ENCODE results near the gene TRAPPC2L. TPM values are rescaled to one million over a fixed set of nuclear protein-coding genes. Genes with fewer than 3 reads are reported as not detected.
"Not testable (repeated sequence)": the region's sequence is repeated elsewhere in the genome, so short reads cannot be mapped to it uniquely, and the experiment has no call there.

TRAPPC2L gene
- total RNA-seq, 1 donor from 2014 or later, result 53.8 TPM

DNA sequence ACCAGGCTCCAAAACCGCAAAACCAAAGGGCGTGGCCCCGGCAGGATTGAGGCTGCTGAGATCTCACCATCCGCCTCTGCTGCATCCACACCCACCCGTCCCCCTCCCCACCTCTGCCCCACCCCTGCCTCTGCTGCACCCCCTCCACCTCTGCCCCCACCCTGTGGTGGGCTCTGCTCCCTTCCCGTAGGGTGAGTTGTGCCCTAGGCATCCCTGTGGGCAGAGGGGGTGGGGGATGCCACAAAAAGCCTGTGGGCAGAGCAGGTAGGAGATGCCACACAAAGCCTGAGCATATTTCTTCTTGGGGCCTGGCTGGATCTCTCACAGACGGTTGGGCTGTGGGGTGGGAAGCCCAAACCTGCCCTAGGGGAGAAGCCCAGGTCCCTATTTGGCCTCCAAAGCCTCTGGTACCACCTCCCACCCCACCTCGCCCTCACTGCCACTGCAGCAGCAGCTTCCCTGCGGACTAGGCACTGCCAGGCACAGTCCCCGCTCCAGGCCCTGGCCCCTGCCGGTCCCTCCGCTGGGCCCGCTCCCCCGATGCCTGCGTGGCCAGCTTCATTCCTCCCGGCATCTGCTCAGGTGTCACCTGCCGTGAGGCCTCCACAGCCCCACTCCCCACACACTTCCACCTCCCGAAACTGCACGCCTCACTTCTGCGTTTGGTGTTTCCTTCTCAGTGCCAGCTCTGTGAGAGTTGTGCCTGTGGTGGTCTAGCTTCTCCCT, 20.8 kb downstream of the TRAPPC2L start:
- DNase-seq (ENCODE audit: low spot score), result no peak

DNA sequence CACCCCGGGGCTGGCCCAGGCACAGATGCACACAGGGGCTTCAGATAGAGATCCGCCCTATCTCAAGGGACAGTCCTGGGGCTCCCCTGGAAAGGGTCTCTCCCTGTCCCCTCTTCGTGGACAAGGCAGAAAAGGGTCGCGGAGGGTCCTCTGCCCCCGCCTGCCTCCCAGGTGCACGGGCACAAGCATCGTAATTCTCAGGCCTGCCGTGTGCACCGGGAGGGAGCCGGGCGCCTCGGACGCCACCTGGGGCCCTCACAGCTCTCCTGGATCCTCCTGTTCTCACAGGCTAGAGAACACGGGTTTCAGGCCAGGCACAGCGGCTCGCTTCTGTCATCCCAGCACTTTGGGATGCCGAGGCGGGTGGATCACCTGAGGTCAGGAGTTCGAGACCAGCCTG, 21.4 kb downstream of the TRAPPC2L start:
- DNase-seq (ENCODE audit: low spot score), result no peak

- no peak for DNase-seq (ENCODE audit: low spot score)
Measured at GRCh38 chr16:88878967-88879787, 22.2 kb downstream of the TRAPPC2L start.

DNA sequence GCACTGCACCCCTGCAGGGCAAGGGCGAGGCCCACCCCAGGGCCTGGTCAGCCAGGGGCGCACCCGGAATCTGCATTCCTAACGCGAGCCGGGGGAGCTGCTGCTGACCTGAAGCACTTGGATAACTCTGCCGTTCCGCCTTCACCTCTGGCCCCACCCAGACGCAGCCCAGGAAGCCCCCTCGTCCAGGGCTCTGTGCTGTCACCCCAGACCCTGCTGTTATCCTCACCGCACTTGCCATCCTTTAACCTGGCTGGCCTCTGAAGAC, 22.8 kb downstream of the TRAPPC2L start:
- DNase-seq (ENCODE audit: low spot score), result no peak

GRCh38 chr16:88880226-88881006, 23.5 kb downstream of the TRAPPC2L start:
- no peak for DNase-seq (ENCODE audit: low spot score)

DNA sequence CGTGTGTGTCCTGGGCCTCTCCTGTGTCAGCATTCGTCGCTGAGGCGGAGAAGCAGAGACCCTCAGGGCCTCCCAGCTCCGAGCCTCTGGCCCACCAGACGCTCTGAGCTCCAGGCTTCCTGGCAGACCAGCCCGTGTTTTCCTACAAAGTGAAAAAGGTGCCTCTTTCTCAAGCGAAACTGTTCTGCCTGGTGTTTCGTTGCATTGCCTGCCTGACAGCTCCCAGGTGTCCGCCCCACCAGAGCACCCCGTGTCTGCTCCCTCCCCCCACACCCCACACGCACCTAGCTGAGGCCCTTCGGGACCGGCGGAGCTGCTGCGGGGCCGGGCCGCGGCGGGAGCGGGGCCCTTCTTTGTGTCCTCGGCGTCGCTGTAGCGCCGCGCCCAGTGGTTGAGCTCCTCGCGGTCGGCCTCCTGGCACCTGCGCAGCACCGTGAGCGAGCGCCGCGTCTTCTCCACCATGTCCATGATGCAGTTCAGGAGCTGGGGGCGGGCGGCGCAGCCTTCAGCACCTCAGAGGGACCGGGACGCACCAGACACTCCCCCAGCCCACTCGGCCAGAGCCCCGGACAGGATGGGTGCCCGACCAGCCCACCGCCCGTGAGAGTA, 24.2 kb downstream of the TRAPPC2L start:
- no peak for DNase-seq (ENCODE audit: low spot score)

GRCh38 chr16:88881675-88882357, 24.9 kb downstream of the TRAPPC2L start:
- DNase-seq (ENCODE audit: low spot score), result no peak

DNA sequence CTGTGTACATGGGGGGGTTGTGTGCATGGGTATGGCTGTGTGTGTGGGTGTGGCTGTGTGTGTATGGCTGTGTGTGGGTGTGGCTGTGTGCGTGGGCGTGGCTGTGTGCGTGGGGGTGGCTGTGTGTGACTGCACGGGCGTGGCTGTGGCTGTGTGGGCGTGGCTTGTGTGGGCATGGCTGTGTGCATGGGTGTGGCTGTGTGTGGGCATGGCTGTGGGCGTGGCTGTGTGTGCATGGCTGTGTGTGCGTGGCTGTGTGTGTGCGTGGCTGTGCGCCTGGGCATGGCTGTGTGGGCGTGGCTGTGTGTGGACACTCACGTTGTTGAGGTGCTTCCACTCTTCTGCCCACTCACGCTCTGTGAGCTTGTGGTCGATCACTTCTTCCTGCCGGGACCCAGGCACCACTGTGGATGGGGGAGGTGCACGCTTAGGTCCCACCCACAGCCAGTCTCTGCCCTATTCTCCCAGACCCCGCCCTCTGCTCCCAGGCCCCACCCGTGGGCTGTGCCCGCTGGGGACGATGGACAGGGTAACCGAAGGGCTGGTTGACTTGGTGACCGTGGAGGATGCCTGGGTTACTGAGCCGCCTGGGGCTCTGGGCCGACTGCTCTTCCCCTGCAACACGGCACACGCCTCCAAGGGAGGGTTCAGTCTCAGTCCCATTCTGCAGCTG, 25.6 kb downstream of the TRAPPC2L start:
- no peak for DNase-seq (ENCODE audit: low spot score)

- no peak for DNase-seq (ENCODE audit: low spot score)
Measured at GRCh38 chr16:88883117-88883895, 26.4 kb downstream of the TRAPPC2L start.

- DNase-seq (ENCODE audit: low spot score), result no peak
Measured at GRCh38 chr16:88883946-88884345, 27.0 kb downstream of the TRAPPC2L start.

GRCh38 chr16:88884569-88885271, 27.8 kb downstream of the TRAPPC2L start:
- no peak for DNase-seq (ENCODE audit: low spot score)

DNA sequence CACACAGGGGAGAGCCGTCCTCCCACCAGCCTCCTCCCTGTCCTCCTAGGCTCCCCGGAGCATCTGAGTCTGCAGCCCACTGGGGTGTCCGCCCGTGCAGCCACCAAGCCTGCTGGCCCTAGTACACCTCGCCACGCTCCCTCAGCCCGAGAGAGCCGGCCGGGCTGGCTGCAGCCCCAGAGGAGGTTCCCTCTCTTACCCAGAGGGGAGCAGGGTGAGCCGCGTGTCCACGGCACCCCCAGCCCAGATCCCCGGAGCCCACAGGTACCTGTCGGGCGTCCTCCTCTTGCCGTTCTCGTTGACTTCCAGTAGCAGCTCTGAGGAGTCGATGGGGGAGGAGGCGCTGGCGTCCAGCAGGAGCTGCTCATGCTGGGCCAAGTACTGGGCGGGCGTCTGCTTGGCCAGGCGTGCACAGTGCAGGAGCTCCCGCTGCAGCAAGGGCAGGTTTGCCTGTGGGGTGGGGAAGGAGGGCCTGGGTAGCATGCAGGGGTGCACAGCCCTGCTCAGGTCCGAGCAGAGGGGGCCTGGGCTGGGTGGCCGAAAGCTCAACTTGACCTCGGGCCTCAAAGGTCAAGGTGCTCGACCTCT, 28.9 kb downstream of the TRAPPC2L start:
- no peak for DNase-seq (ENCODE audit: low spot score)

GRCh38 chr16:88886420-88886844, 29.5 kb downstream of the TRAPPC2L start:
- no peak for DNase-seq (ENCODE audit: low spot score)

GRCh38 chr16:88886845-88887521, 30.1 kb downstream of the TRAPPC2L start:
- DNase-seq (ENCODE audit: low spot score), result peak; percentile 80

DNA sequence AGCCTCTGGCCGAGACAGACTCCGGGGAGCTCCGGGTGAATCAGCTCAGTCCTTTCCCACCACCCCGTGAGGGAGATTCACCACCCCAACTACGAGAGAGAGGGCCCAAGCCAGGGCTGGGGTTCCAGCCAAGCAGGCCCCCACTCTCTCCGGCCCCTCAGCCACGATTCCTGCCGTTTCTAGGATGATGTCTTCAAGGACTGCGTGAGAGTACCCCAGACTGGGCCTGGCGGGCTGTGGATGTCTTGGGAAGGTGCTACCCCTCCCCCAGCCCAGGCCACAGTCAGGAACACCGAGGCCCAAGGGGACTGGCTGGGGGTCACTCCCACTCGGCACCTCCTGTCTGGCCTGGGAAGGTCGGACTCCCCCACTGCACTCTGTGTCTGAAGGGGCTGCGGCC, 31.1 kb downstream of the TRAPPC2L start:
- DNase-seq (ENCODE audit: low spot score), result no peak

DNA sequence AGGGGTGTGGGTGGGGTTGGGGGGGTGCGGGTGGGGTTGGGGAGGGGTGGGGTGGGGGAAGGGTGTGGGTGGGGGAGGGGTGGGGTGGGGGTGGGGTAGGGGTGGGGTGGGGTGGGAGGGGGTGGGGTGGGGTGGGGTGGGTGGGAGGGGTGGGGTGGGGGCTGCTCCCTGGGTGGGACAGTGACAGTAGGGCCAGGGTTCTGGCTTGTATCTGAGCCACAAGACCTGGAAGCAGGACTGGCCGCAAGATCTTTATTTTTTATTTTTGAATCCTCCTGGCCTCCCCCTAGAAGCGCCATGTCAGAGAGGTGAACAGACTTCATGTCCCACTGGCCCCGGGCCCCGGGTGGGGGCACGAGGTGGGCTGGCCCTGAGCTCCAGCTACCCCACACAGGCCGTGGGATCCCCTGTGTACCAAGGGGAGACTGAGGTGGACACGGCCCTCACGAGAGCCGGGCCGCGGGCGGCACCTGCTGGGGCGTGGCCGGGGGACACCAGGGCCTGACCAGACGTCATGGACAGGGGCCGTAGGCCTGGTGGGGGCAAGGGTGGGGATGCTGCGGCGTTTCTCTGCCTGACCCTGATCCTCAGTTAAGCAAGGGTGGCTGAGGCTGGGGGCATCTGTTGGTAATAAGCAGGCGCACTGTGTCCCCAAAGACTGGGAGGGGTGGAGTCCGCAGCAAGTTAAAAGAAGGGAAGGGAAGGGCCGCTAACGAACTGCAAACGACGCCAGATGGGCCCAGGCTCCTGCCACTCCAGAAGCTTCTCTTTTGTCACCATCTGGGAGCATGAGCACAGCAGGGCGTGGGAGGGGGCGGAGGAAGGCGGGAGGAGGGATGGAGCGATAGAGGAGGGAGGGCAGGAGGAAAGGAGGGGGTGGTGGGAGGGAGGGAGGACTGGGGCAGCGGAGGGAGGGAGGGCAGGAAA, 31.8 kb downstream of the TRAPPC2L start:
- DNase-seq (ENCODE audit: low spot score), result no peak

DNA sequence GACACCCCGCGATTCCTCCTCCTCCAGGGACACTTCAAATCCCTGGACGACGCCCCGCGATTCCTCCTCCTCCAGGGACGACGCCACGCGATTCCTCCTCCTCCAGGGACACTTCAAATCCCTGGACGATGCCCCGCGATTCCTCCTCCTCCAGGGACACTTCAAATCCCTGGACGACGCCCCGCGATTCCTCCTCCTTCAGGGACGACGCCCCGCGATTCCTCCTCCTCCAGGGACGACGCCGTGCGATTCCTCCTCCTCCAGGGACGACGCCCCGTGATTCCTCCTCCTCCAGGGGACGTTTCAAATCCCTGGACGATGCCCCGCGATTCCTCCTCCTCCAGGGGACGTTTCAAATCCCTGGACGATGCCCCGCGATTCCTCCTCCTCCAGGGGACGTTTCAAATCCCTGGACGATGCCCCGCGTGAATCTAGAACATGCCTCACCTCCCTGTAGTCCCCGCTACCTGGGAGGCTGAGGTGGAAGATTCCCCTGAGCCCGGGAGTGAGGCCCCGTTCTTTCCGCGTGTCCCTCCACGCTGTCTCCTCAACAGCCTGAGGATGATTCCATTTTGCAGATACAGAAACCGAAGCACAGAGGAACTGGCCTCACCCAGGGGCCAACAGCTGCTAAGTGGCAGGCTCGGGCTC, 32.9 kb downstream of the TRAPPC2L start:
- not testable (repeated sequence) for DNase-seq (ENCODE audit: low spot score)

All from mucosa of gallbladder (tissue), 1 donor.